HEK293 (cell line): ENCODE measurements around the gene STX16.

Experiments used
- CTCF ChIA-PET: fragments of 350-600 bp; formaldehyde crosslinking; extraction: SDS; loops from one replicate; lab custom pipeline; 2021; ENCODE audit warnings: antibody characterized with exemption; lab: Yijun Ruan, JAX
- POLR2A ChIA-PET: fragments of 300-600 bp; formaldehyde crosslinking; extraction: SDS; loops from one replicate; lab custom pipeline; 2020; ENCODE audit warnings: antibody characterized with exemption, inconsistent platforms; lab: Yijun Ruan, JAX
- H3K27ac ChIP-seq: fragments of 200-500 bp; sonication (Bioruptor generic); 2 replicates; pipeline ENCODE4 v1.5.1; 2014; ENCODE audit warnings: low read depth, low read length, control low read depth, inconsistent platforms; ENCODE audit errors: extremely low read depth
- H3K36me3 ChIP-seq, 2 experiments: fragments of 200-500 bp in 1 of 2; sonication (Bioruptor generic) in 1 of 2; 1 replicate in 1 of 2; 2 replicates in 1 of 2; pipeline ENCODE4 v1.5.1; 2014 to 2017; ENCODE audit warnings: inconsistent platforms in 2 of 2, low read length in 2 of 2; ENCODE audit not compliant: control insufficient read depth in 2 of 2, insufficient read depth in 1 of 2
- H3K4me1 ChIP-seq: fragments of 200-500 bp; sonication (Bioruptor generic); 2 replicates; pipeline ENCODE4 v1.5.1; 2014; ENCODE audit warnings: mild to moderate bottlenecking, low read length, inconsistent platforms; ENCODE audit not compliant: control insufficient read depth, insufficient read depth
- H3K4me3 ChIP-seq: 2 replicates; pipeline ENCODE4 v1.5.1; 2011; ENCODE audit warnings: low read depth, mild to moderate bottlenecking, control low read depth, low read length, moderate library complexity
- H3K9me3 ChIP-seq: fragments of 200-500 bp; sonication (Bioruptor generic); 2 replicates; pipeline ENCODE4 v1.5.1; 2014; ENCODE audit warnings: low read depth, low read length, inconsistent platforms; ENCODE audit not compliant: control insufficient read depth, insufficient read depth
- GLI4 ChIP-seq: fragments of 450-650 bp; formaldehyde crosslinking; IDR thresholded peaks from 2 replicates; pipeline ENCODE4 v1.5.1; 2016; ENCODE audit warnings: missing biosample characterization, missing genetic modification characterization
- MYNN ChIP-seq: fragments of 450-650 bp; formaldehyde crosslinking; IDR thresholded peaks from 2 replicates; pipeline ENCODE4 v1.5.1; 2016; ENCODE audit warnings: missing biosample characterization, missing genetic modification characterization, borderline replicate concordance
- ZBTB44 ChIP-seq: fragments of 450-650 bp; IDR thresholded peaks from 2 replicates; pipeline ENCODE4 v1.5.1; 2018; ENCODE audit warnings: missing biosample characterization, mild to moderate bottlenecking, missing genetic modification characterization
- ZBTB7A ChIP-seq: fragments of 450-650 bp; formaldehyde crosslinking; IDR thresholded peaks from 2 replicates; pipeline ENCODE4 v1.5.1; 2016; ENCODE audit warnings: low read depth, missing biosample characterization, missing genetic modification characterization
- ZIC2 ChIP-seq: fragments of 450-650 bp; formaldehyde crosslinking; IDR thresholded peaks from 2 replicates; pipeline ENCODE4 v1.5.1; 2016; ENCODE audit warnings: missing biosample characterization, missing genetic modification characterization
- ZNF280D ChIP-seq: fragments of 450-650 bp; formaldehyde crosslinking; IDR thresholded peaks from 2 replicates; pipeline ENCODE4 v1.5.1; 2016; ENCODE audit warnings: missing biosample characterization, missing genetic modification characterization
- ZNF292 ChIP-seq: fragments of 450-650 bp; formaldehyde crosslinking; IDR thresholded peaks from 2 replicates; pipeline ENCODE4 v1.5.1; 2016; ENCODE audit warnings: low read depth, missing biosample characterization, missing genetic modification characterization, borderline replicate concordance
- ZNF335 ChIP-seq: fragments of 450-650 bp; formaldehyde crosslinking; conservative IDR thresholded peaks from 2 replicates; pipeline ENCODE4 v1.5.1; 2016; ENCODE audit warnings: missing biosample characterization, missing genetic modification characterization
- ZNF501 ChIP-seq: fragments of 450-650 bp; formaldehyde crosslinking; IDR thresholded peaks from 2 replicates; pipeline ENCODE4 v1.5.1; 2016; ENCODE audit warnings: missing biosample characterization, missing genetic modification characterization
- ZNF518A ChIP-seq: fragments of 450-650 bp; formaldehyde crosslinking; conservative IDR thresholded peaks from 2 replicates; pipeline ENCODE4 v1.5.1; 2016; ENCODE audit warnings: low read depth, missing biosample characterization, missing genetic modification characterization
- ZNF530 ChIP-seq: fragments of 450-650 bp; formaldehyde crosslinking; IDR thresholded peaks from 2 replicates; pipeline ENCODE4 v1.5.1; 2016; ENCODE audit warnings: low read depth, missing biosample characterization, missing genetic modification characterization
- ZNF560 ChIP-seq: fragments of 450-650 bp; formaldehyde crosslinking; IDR thresholded peaks from 2 replicates; pipeline ENCODE4 v1.5.1; 2017; ENCODE audit warnings: missing biosample characterization, missing genetic modification characterization, borderline replicate concordance
- ZNF580 ChIP-seq: fragments of 450-650 bp; formaldehyde crosslinking; IDR thresholded peaks from 2 replicates; pipeline ENCODE4 v1.5.1; 2016; ENCODE audit warnings: missing biosample characterization, missing genetic modification characterization
- ZNF623 ChIP-seq: fragments of 450-650 bp; formaldehyde crosslinking; IDR thresholded peaks from 2 replicates; pipeline ENCODE4 v1.5.1; 2016; ENCODE audit warnings: missing biosample characterization, missing genetic modification characterization
- ZNF660 ChIP-seq: fragments of 450-650 bp; IDR thresholded peaks from 2 replicates; pipeline ENCODE4 v1.5.1; 2018; ENCODE audit warnings: missing biosample characterization, mild to moderate bottlenecking, missing genetic modification characterization
- ZNF664 ChIP-seq: fragments of 450-650 bp; formaldehyde crosslinking; IDR thresholded peaks from 2 replicates; pipeline ENCODE4 v1.5.1; 2016; ENCODE audit warnings: missing biosample characterization, missing genetic modification characterization
- ZNF776 ChIP-seq: fragments of 450-650 bp; formaldehyde crosslinking; IDR thresholded peaks from 2 replicates; pipeline ENCODE4 v1.5.0; 2017; ENCODE audit warnings: missing biosample characterization, missing genetic modification characterization, borderline replicate concordance

Gene STX16

GRCh38 chr20:58713801-58714339 is 62.8 kb downstream of the STX16 start:
- Histone ChIP-seq H3K4me1 (no peaks in the 10 kb centered on the region), H3K4me3 (no peak overlapping the region), H3K36me3 (no peaks in the 10 kb centered on the region), H3K27ac (no peak overlapping the region), H3K9me3 (no peaks in the 10 kb centered on the region)
- ChIA-PET POLR2A (no interaction called here), CTCF (no interaction called here)
- TF ChIP-seq ZNF776 (tag by site-specific recombination) (no peak), ZNF292 (tag by site-specific recombination) (no peak), ZNF280D (tag by site-specific recombination) (no peak), ZNF530 (no peak), ZBTB7A (no peak), GLI4 (tag by site-specific recombination) (no peak), ZNF335 (tag by site-specific recombination) (no peak)

- H3K9me3 ChIP-seq = no peaks in the 10 kb centered on the region
- POLR2A ChIA-PET = no interaction called here
- H3K4me3 ChIP-seq = no peak overlapping the region
- no peak overlapping the region for H3K27ac ChIP-seq
- H3K36me3 ChIP-seq = no peaks in the 10 kb centered on the region
- no peaks in the 10 kb centered on the region for H3K4me1 ChIP-seq
- TF ChIP-seq ZNF560 (tag by site-specific recombination) = no peak
- peak; percentile 40; the same call in 1 of the 2 replicates for TF ChIP-seq ZIC2 (tag by site-specific recombination)
- TF ChIP-seq, all 188 proteins: peak for 1
- CTCF ChIA-PET = no interaction called here
Observed at GRCh38 chr20:58714340-58714922, 63.3 kb downstream of the STX16 start.

- CTCF ChIA-PET = no interaction called here
- POLR2A ChIA-PET = no interaction called here
- Histone ChIP-seq H3K4me3 (no peak overlapping the region), H3K27ac (no peak overlapping the region)
- TF ChIP-seq ZNF518A (tag by site-specific recombination) = no peak
- no peak for TF ChIP-seq ZBTB44 (tag by site-specific recombination)
- no peak for TF ChIP-seq ZNF664 (tag by site-specific recombination)
- no peak for TF ChIP-seq ZNF501 (tag by site-specific recombination)
- TF ChIP-seq MYNN (tag by site-specific recombination) = no peak
- TF ChIP-seq ZNF660 (tag by site-specific recombination) = no peak
- no peak for TF ChIP-seq ZNF580
- no peak for TF ChIP-seq ZNF623 (tag by site-specific recombination)
- TF ChIP-seq, all 188 proteins: peak for 0
- no peaks in the 10 kb centered on the region for H3K36me3 ChIP-seq
- H3K4me1 ChIP-seq = no peaks in the 10 kb centered on the region
- no peaks in the 10 kb centered on the region for H3K9me3 ChIP-seq
Observed at GRCh38 chr20:58714923-58715351, 63.9 kb downstream of the STX16 start.
